HepG2 (cell line): ENCODE results near the gene AMIGO3. TPM values are rescaled to one million over a fixed set of nuclear protein-coding genes. Genes with fewer than 3 reads are reported as not detected.

Experiments used
- HNRNPL ChIP-seq: fragments of 200-400 bp; formaldehyde crosslinking; IDR thresholded peaks from 2 replicates; pipeline ENCODE4 v1.6.1; 2017; ENCODE audit warnings: mild to moderate bottlenecking, low read depth, low read length
- KIAA2018 ChIP-seq: sonication (generic); formaldehyde crosslinking; IDR thresholded peaks from 2 replicates; pipeline ENCODE4 v1.5.0; 2020; ENCODE audit warnings: mild to moderate bottlenecking, missing genetic modification reagents, borderline replicate concordance
- MEIS1 ChIP-seq: sonication (generic); formaldehyde crosslinking; IDR thresholded peaks from 2 replicates; pipeline ENCODE4 v1.9.0; 2021; ENCODE audit warnings: mild to moderate bottlenecking, missing genetic modification reagents, moderate library complexity, borderline replicate concordance
- MIER3 ChIP-seq: IDR thresholded peaks from 2 replicates; pipeline ENCODE4 v1.6.1; 2016; ENCODE audit warnings: missing compliant biosample characterization, borderline replicate concordance
- NCOA2 ChIP-seq: sonication (generic); formaldehyde crosslinking; IDR thresholded peaks from 2 replicates; pipeline ENCODE4 v1.8.0; 2022; ENCODE audit warnings: inconsistent platforms
- NPAS2 ChIP-seq: sonication (generic); formaldehyde crosslinking; IDR thresholded peaks from 2 replicates; pipeline ENCODE4 v1.8.0; 2022; ENCODE audit warnings: mild to moderate bottlenecking, missing genetic modification reagents, borderline replicate concordance
- PRPF4 ChIP-seq: fragments of 200-400 bp; formaldehyde crosslinking; IDR thresholded peaks from 2 replicates; pipeline ENCODE4 v1.6.1; 2016; ENCODE audit warnings: low read length, low read depth; ENCODE audit not compliant: poor library complexity, severe bottlenecking
- SALL2 ChIP-seq: sonication (generic); formaldehyde crosslinking; IDR thresholded peaks from 2 replicates; pipeline ENCODE4 v1.8.1; 2023; ENCODE audit warnings: mild to moderate bottlenecking, missing genetic modification reagents, inconsistent platforms
- TBX2 ChIP-seq: sonication (generic); formaldehyde crosslinking; IDR thresholded peaks from 2 replicates; pipeline ENCODE4 v1.5.0; 2020; ENCODE audit warnings: missing genetic modification reagents, mild to moderate bottlenecking, borderline replicate concordance
- ZMYM4 ChIP-seq: sonication (generic); formaldehyde crosslinking; IDR thresholded peaks from 2 replicates; pipeline ENCODE4 v1.8.1; 2023; ENCODE audit warnings: mild to moderate bottlenecking, missing genetic modification reagents
- ZNF282 ChIP-seq: fragments of 450-650 bp; IDR thresholded peaks from 2 replicates; pipeline ENCODE4 v1.6.1; 2018; ENCODE audit not compliant: partially characterized antibody
- ZNF350 ChIP-seq: sonication (generic); formaldehyde crosslinking; IDR thresholded peaks from 2 replicates; pipeline ENCODE4 v1.4.0; 2020; ENCODE audit warnings: mild to moderate bottlenecking, low read depth, missing genetic modification reagents, borderline replicate concordance
- ZNF792 ChIP-seq: IDR thresholded peaks from 2 replicates; pipeline ENCODE4 v1.6.1; 2016
- ZNF800 ChIP-seq: sonication (generic); formaldehyde crosslinking; IDR thresholded peaks from 2 replicates; pipeline ENCODE4 v1.4.0; 2020; ENCODE audit warnings: missing genetic modification reagents
- polyA plus RNA-seq, 8 experiments: library from polyadenylated mRNA; depleted of rRNA in 3 of 8; stranded (reverse) in 7 of 8; unstranded in 1 of 8; fragments of >200 nt; fragmentation: Illumina TruSeq in 4 of 8; extraction: Trizol in 4 of 8; gene quantifications; 2 replicates each; pipeline versions ENCODE4 v1.2.1 to v1.2.3, GENCODE V29; 2011 to 2016; ENCODE audit warnings: low read depth in 4 of 8, missing spikeins in 1 of 8, mixed read lengths in 1 of 8; ENCODE audit not compliant: insufficient read depth in 1 of 8
- total RNA-seq, 5 experiments: library from RNA; depleted of rRNA; stranded (reverse); fragments of >200 nt; fragmentation: Illumina TruSeq; extraction: Trizol; gene quantifications; 2 replicates each; pipeline ENCODE4 v1.2.3, GENCODE V29; 2016; ENCODE audit warnings: low read depth in 1 of 5
- TF ChIP-seq, protein P1 (sequence below): sonication (generic); formaldehyde crosslinking; IDR thresholded peaks from 2 replicates; pipeline ENCODE4 v1.5.0; 2020; ENCODE audit warnings: missing genetic modification reagents
- TF ChIP-seq, protein P2 (sequence below): sonication (generic); formaldehyde crosslinking; IDR thresholded peaks from 2 replicates; pipeline ENCODE4 v1.4.0; 2020; ENCODE audit warnings: missing genetic modification reagents, low read depth, mild to moderate bottlenecking, borderline replicate concordance

AMIGO3 gene
- total and polyA plus RNA-seq, 2 of the 13 experiments (the other 11 are each of a cell fraction or from before 2014, with no cell fraction given), result 0.35 TPM; not detected in 1

GRCh38 chr3:49671291-49672288 is 47.9 kb downstream of the AMIGO3 start (continued):
- 0 out of 2 replicates have a peak, but pooled peaks have one; percentile 17 for TF ChIP-seq MEIS1
- no peak; the same call in 1 of the 2 replicates for TF ChIP-seq SALL2 (CRISPR knock-in tag)
- no peak for TF ChIP-seq PRPF4
- peak; percentile 49; the same call in 1 of the 2 replicates for TF ChIP-seq ZNF350 (CRISPR knock-in tag)
- no peak for TF ChIP-seq ZNF282
- no peak for TF ChIP-seq HNRNPL
- TF ChIP-seq, protein P1, sequence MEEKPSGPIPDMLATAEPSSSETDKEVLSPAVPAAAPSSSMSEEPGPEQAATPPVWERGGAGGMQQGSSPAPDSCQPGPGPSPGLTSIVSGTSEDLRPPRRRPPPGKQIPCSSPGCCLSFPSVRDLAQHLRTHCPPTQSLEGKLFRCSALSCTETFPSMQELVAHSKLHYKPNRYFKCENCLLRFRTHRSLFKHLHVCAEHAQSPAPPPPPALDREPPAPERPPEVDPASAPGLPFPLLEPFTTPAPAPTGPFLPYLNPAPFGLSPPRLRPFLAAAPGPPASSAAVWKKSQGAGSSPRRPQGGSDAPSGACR (CRISPR knock-in tag), result 0 out of 2 replicates have a peak, but pooled peaks have one; percentile 34
- peak; percentile 50; the same call in 1 of the 2 replicates for TF ChIP-seq MIER3 (CRISPR knock-in tag)
- TF ChIP-seq NCOA2 (CRISPR knock-in tag), result peak; percentile 77
- 0 out of 2 replicates have a peak, but pooled peaks have one; percentile 29 for TF ChIP-seq ZNF792 (CRISPR knock-in tag)
- TF ChIP-seq KIAA2018 (CRISPR knock-in tag), result no peak
- 0 out of 2 replicates have a peak, but pooled peaks have one; percentile 52 for TF ChIP-seq ZNF800 (CRISPR knock-in tag)
- no peak for TF ChIP-seq NPAS2 (CRISPR knock-in tag)
- TF ChIP-seq, protein P2, sequence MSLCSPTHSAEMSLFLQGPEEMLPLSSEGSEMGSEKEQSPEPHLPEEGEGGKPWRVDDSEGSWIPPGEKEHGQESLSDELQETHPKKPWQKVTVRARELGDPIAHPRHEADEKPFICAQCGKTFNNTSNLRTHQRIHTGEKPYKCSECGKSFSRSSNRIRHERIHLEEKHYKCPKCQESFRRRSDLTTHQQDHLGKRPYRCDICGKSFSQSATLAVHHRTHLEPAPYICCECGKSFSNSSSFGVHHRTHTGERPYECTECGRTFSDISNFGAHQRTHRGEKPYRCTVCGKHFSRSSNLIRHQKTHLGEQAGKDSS (CRISPR knock-in tag), result no peak
- peak; percentile 34 for TF ChIP-seq ZMYM4
- peak; percentile 63 for TF ChIP-seq TBX2 (CRISPR knock-in tag)
